Fibroblast of upper back skin (primary cell): ENCODE data around the gene GNE.
A peak's percentile ranks its signal among the peaks of the same experiment; 100 is the strongest.
"Not testable (repeated sequence)": the region's sequence is repeated elsewhere in the genome, so short reads cannot be mapped to it uniquely, and the experiment has no call there.

Source experiments
- DNase-seq: peaks from one replicate; pipeline ENCODE4 v3.0.0-alpha.2; 2013

The GNE gene

DNA sequence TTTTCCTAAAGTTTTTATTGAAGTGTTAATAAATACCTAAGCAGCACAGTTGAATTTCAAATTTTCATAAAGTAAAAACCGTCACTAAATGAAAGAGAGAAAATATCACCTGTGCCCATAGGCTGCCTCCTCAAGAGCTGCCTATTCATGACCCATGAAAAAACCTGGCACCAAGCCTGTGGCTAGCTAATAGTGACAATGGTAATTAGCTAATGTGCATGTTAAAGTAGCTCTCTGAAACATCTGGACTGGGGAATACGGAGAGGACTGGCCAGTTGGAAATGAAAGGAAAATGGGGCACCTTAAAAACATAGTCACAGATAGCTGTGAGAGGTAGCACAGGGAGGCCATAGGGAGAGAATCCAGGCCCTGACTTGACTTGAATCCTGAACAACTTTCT lies 5.4 kb upstream of the GNE start:
- no peak for DNase-seq

GRCh38 chr9:36258996-36259533 lies 817 bp upstream of the GNE start:
- peak; percentile 6 for DNase-seq

GRCh38 chr9:36251428-36251827 lies 6.8 kb downstream of the GNE start:
- DNase-seq, result no peak

DNA sequence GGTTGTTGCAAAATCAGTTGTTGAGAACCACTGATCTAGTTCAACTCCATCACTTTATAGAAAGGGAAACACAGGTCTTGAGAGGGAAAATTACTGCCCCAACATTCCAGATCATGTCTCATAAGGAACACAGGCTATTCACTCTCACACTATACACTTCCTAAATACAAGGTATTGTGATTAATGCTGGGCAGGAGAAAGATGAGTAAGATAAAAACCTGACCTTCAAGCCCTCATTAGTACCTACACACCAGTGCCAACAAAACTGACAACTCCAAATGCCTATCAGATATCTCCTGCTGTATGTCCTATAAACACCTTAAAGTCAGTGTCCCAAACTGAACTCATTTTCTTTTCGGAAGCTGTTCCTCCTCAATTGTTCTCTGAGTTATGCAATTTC lies 8.2 kb downstream of the GNE start:
- DNase-seq, result no peak

DNA sequence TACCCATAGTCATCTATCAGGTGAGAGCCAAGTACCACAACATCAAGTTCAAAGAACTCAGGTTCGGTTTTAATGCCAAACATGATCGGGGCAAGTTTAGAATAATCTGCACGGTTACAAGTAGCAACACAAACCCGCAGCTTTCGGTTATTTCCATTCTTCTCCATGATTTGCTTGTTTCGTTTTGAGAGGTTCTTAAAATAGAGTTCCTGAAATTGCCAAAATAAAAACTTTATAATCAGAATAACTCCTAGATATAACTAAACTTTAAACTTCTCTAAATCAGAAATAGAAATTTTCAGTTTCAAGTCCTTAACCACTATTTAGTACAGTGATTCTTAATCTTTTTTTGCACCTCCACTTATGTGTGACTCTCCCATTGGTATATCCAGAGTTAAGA lies 9.1 kb downstream of the GNE start:
- no peak for DNase-seq

DNA sequence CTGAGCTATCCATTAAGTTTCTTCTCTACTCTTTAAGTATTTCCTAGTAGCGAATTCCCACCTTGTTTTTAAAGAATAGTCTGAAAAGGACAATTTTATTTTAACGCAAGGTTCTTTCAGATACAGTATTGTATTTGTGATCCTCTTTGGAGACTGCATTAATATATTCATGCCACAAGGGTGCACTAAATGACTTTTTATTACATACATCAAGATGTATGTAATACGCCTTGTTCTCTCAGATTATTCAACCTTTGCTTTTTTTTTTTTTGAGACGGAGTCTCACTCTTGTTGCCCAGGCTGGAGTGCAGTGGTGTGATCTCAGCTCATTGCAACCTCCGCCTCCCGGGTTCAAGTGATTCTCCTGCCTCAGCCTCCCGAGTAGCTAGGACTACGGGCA lies 10.2 kb downstream of the GNE start:
- DNase-seq, result peak; percentile 58

- DNase-seq, result no peak
These were observed 10.9 kb downstream of the GNE start for GRCh38 chr9:36247356-36247755.

DNA sequence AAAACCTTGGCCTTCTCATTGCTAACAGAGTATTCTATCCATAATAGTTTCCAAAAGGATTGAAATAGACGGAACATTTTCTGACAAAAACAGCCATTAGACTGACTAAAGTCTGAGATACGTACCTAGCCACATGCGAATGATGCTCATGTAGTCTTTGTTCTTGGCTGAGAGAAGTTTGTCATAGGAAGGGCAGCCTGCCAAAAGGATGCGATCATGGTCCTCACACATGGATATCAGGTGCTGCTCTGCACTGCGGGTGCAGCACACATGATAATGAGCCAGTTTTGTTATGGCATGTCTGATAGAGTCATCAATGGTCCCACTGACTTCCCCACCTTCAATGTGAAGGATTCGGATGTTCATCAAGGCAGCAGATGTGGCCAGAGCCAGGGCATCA lies 12.3 kb downstream of the GNE start:
- peak; percentile 12 for DNase-seq

- DNase-seq, result not testable (repeated sequence)
These were observed 18.6 kb downstream of the GNE start for GRCh38 chr9:36239675-36240074.

DNA sequence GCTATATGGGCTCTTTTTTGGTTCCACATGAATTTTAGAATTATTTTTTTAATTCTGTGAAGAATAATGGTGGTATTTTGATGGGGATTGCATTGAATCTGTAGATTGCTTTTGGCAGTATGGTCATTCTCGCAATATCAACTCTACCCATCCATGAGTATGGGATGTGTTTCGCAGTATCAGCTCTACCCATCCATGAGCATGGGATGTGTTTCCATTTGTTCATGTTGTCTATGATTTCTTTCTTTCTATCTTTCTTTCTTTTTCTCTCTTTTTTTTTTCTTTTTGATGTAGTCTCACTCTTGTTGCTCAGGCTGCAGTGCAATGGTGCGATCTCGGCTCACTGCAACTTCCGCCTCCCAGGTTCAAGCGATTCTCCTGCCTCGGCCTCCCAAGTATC lies 19.0 kb downstream of the GNE start:
- not testable (repeated sequence) for DNase-seq

DNA sequence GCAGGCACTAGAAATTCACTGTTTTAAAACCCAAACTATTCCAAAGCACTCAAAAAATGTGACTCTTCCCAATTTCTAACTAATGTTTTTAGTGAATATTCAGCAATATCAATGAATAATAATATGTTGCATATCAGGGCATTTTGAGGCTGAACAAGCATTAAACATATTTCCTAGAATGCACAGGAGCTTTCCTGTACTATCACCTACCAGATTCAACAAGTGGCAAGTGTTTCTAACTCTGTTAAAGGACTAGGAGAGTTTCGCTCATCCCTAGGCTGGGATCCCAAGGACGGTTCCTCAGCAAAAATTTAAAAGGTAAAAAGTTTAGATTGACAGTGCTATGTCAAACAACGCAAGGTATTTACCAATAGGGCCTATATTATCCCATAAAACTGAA lies 21.0 kb downstream of the GNE start:
- no peak for DNase-seq

DNA sequence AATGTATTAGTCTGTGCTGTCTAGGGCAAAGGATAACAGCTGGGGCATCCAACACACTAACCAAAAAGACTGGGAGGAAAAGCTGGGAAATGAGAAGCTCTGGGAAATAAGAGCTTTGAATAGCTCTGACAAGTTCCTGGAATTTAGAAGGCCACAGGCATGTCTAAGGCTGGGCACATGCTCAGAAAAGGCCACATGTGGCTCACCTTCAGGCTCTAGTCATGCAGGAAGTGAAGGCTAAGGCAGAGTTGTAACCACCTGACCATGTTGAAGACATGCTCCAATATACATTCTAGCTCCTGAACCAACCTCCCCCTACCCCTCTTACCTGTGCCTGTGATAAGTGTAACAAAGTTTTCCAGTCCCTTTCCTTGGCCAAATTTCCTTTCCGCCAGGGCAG lies 35.8 kb downstream of the GNE start:
- peak; percentile 25 for DNase-seq

DNA sequence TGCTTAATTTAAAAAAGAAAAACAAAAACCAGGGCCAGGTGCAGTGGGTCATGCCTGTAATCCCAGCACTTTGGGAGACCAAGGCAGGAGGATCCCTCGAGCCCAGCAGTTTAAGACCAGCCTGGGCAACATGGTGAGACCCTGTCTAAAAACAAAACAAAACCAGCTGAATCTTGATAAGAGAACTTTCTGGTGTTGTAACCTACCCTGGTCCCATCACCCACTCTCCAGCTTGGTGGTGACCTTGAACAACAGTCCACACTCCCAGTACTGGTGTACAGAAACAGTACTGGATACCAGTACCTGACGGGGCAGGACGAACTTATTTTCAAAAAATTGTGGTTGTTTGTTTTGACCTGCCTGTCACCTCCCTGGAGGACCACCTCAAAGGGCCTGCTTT lies 36.6 kb downstream of the GNE start:
- DNase-seq, result no peak

GRCh38 chr9:36218411-36218901 lies 39.8 kb downstream of the GNE start:
- no peak for DNase-seq

- no peak for DNase-seq
These were observed 40.2 kb downstream of the GNE start for GRCh38 chr9:36218011-36218410.

- DNase-seq, result no peak
These were observed 40.8 kb downstream of the GNE start for GRCh38 chr9:36217256-36217968.

DNA sequence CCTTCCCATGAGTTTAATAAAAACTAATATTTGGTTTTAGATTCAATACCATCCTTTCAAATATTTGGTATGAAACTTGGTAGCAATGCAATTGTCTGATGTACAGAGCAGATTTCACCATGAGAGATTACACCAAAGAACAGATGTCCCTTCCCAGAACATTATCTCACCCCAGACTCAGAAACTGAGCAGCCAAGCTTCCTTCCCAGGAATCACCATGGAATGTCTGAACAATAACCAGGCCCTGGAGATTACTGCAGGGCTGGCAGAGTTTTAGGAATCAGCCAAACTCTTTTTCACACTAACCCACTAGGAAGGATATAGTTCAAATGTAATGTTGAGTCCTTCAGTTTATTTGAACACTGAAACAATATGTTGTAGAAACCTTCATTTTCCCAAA lies 43.7 kb downstream of the GNE start:
- DNase-seq, result peak; percentile 30

GRCh38 chr9:36213989-36214388 lies 44.3 kb downstream of the GNE start:
- no peak for DNase-seq

DNA sequence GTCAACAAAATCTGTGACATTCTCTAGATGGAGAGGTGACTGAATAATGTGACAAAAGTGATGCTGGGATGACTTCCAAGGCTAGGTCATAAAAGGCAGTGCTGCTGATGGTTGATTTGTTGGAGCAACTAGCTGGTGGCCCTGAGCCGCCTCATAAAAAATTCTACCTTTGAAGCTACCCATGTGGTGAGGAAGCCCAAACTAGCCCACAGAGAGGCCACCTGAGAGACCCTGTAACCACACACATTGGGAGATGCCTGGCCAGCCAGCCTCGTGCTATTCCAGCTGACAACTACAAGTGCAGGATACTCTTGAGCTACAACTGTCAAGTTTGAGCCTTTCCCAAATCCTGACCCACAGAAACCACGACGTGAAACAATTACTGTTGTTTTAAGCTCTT lies 44.9 kb downstream of the GNE start:
- DNase-seq, result no peak

DNA sequence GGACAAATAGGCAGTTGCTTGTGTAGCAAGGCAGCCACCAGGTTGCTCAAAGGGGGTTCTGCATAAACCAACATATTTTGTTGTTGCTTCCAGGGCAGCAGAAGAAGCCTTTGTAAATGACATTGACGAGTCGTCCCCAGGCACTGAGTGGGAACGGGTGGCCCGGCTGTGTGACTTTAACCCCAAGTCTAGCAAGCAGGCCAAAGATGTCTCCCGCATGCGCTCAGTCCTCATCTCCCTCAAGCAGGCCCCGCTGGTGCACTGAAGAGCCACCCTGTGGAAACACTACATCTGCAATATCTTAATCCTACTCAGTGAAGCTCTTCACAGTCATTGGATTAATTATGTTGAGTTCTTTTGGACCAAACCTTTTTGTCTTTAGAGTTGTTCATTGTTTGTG lies 46.7 kb downstream of the GNE start:
- no peak for DNase-seq

DNA sequence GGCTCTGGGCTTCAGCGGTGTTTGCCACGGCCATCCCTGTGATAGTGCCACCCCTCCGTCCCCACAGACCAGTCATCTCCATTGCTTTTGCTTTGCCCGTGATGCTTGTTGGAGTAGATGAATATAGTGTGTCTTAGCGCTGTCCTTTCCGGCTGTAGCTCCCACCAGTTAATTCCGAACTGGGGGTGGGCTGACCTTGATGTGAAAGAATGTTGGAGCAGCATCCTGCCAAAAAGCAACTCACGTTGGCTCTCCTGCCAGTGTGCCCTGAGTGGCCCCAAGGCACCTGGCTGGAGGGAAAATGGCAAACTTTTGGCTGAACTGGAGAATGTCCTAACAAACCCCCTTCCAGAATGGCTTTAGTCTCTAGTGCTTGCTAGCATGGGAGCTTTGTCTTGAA lies 47.5 kb downstream of the GNE start:
- no peak for DNase-seq

DNA sequence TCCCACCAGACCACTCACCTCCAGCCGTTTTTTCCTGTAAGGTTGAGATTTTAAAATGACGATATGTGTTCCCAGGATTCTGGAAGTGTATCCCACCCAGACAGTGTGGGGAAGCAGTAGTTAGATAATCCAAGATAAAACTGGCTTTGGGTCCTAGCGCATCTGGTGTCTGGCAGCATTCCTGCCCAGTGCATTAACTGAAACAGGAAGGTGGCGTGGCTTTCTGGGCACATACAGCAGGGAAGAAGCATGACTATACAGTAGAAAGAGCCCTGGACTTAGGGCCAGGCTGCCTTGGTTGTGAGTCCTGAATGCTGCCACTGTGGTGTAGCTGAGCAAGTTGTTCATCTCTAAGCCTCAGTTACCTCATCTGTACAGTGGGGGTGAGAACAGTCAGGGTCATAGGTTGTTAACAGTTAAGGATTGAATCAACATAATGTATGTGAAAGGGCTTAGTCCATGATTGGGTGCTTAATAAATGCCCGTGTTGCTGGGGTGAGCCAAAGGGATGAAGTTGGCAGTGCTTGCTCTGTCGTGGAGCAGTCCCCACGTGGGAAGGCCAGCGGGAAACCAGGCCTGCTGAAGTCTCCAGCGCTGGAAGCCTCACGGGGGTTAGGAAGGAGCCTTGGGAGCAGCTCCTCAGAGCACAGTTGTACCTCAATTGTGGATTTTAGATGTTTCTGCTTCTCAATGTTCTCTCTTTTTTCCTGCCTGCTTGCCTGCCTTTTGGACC lies 49.6 kb downstream of the GNE start:
- no peak for DNase-seq

- DNase-seq, result no peak
These were observed 50.7 kb downstream of the GNE start for GRCh38 chr9:36207546-36208012.

- peak; percentile 20 for DNase-seq
These were observed 51.2 kb downstream of the GNE start for GRCh38 chr9:36207016-36207415.
